Natural killer cell (primary cell): ENCODE measurements around the gene SP100. TPM values are rescaled to one million over a fixed set of nuclear protein-coding genes. Genes with fewer than 3 reads are reported as not detected.
A peak's percentile ranks its signal among the peaks of the same experiment; 100 is the strongest.

Experiments used
- ATAC-seq, 3 donors: fragments of 150-1000 bp in 2 of 3; fragments of 200-7000 bp in 1 of 3; cut with Tn5 transposase; 1 replicate in 1 of 3; 2 replicates in 2 of 3; pipeline ENCODE4 v1.10.0; 2021; ENCODE audit warnings: mild to moderate bottlenecking in 2 of 3, moderate library complexity in 2 of 3
- DNase-seq, 2 donors: peaks; one replicate each; pipeline versions ENCODE4 v3.0.0 to v3.0.0-alpha.2; 2013 to 2021; ENCODE audit warnings: mixed read lengths in 1 of 2
- H3K27ac ChIP-seq: one replicate; pipeline ENCODE4 v1.5.1; 2013; ENCODE audit warnings: mild to moderate bottlenecking, low read length
- H3K27me3 ChIP-seq: one replicate; pipeline ENCODE4 v1.6.1; 2013; ENCODE audit warnings: low read length; ENCODE audit not compliant: control insufficient read depth, insufficient read depth
- H3K36me3 ChIP-seq: one replicate; pipeline ENCODE4 v1.6.1; 2013; ENCODE audit warnings: low read length; ENCODE audit not compliant: control insufficient read depth, insufficient read depth
- H3K4me1 ChIP-seq: one replicate; pipeline ENCODE4 v1.6.1; 2013; ENCODE audit warnings: low read length; ENCODE audit not compliant: control insufficient read depth, insufficient read depth
- H3K4me3 ChIP-seq: one replicate; pipeline ENCODE4 v1.5.1; 2013; ENCODE audit warnings: low read length
- H3K9me3 ChIP-seq: one replicate; pipeline ENCODE4 v1.6.1; 2013; ENCODE audit warnings: low read length; ENCODE audit not compliant: control insufficient read depth, insufficient read depth
- H3K27ac Mint-ChIP-seq, 2 donors: one replicate each; pipeline ENCODE4 v1.8.0; 2022; ENCODE audit warnings: mild to moderate bottlenecking in 2 of 2, mixed read lengths in 2 of 2, moderate library complexity in 1 of 2
- H3K27me3 Mint-ChIP-seq, 2 donors: one replicate each; pipeline ENCODE4 v1.8.0; 2022; ENCODE audit warnings: low read depth in 2 of 2, mixed read lengths in 2 of 2
- H3K36me3 Mint-ChIP-seq: one replicate; pipeline ENCODE4 v1.8.0; 2022; ENCODE audit warnings: mixed read lengths
- H3K4me1 Mint-ChIP-seq, 2 donors: one replicate each; pipeline ENCODE4 v1.8.0; 2022; ENCODE audit warnings: mixed read lengths in 2 of 2
- H3K4me3 Mint-ChIP-seq: one replicate; pipeline ENCODE4 v1.8.0; 2022; ENCODE audit warnings: mild to moderate bottlenecking, moderate library complexity, mixed read lengths
- H3K9me3 Mint-ChIP-seq, 2 donors: one replicate each; pipeline ENCODE4 v1.8.0; 2022; ENCODE audit warnings: mixed read lengths in 2 of 2
- CTCF ChIP-seq: fragments of 200-600 bp; IDR thresholded peaks from one replicate; pipeline ENCODE4 v1.8.0; 2022; ENCODE audit warnings: antibody characterized with exemption
- WGBS: methylation state at CpG from one replicate; pipeline ENCODE4 v1.1.7; 2013; ENCODE audit warnings: missing lambda C conversion rate; ENCODE audit not compliant: insufficient coverage; 5-methylcytosine and 5-hydroxymethylcytosine counted together
- intact Hi-C: fragments of 100-400 bp; cut with micrococcal nuclease; formaldehyde crosslinking; loops from one replicate; pipeline ENCODE4 v1.14.2; 2022
- total RNA-seq, 4 donors: library from RNA; stranded (reverse); fragments of 120-200 nt in 1 of 4; gene quantifications; one replicate each; pipeline versions ENCODE4 v1.2.3 to v1.2.4, GENCODE V29; 2013 to 2022

SP100 gene
- total RNA-seq, 3 donors from 2014 or later (not counting 1 experiment from before 2014, with no cell fraction given) = 338 to 393 (median 363) TPM

- H3K4me1 Mint-ChIP-seq = peaks cover 62 to 71% of the 10 kb centered on the region in 2 donors
- DNase-seq (no peak), ATAC-seq (no peak)
- H3K27ac ChIP-seq = peak overlapping the region; percentile 81
- no peaks in the 10 kb centered on the region for H3K27me3 Mint-ChIP-seq
- H3K9me3 Mint-ChIP-seq = no peaks in the 10 kb centered on the region
- H3K36me3 ChIP-seq = peaks cover 88% of the 10 kb centered on the region
- no peaks in the 10 kb centered on the region for H3K9me3 ChIP-seq
- peaks cover 21% of the 10 kb centered on the region for H3K4me1 ChIP-seq
- no peak overlapping the region for H3K4me3 ChIP-seq
- WGBS = 82% methylated on average over 4 of the region's 6 CpGs
- H3K36me3 Mint-ChIP-seq = peaks cover 28% of the 10 kb centered on the region
- intact Hi-C loops = no loop called here
- no peak overlapping the region for H3K4me3 Mint-ChIP-seq
- H3K27ac Mint-ChIP-seq = peak overlapping the region; percentile 10 to 25
- TF ChIP-seq CTCF = no peak
- H3K27me3 ChIP-seq = no peaks in the 10 kb centered on the region
These were observed 34.0 kb downstream of the SP100 start for GRCh38 chr2:230449901-230450467.

GRCh38 chr2:230453006-230453405 lies 37.0 kb downstream of the SP100 start:
- Histone ChIP-seq H3K27me3 (no peaks in the 10 kb centered on the region), H3K9me3 (no peaks in the 10 kb centered on the region), H3K4me1 (peaks cover 21% of the 10 kb centered on the region), H3K27ac (no peak overlapping the region), H3K36me3 (peaks cover 80% of the 10 kb centered on the region), H3K4me3 (no peak overlapping the region)
- Mint-ChIP-seq H3K27me3 (no peaks in the 10 kb centered on the region), H3K36me3 (peaks cover 37% of the 10 kb centered on the region), H3K9me3 (peaks cover 5 to 6% of the 10 kb centered on the region in 2 donors), H3K4me3 (no peak overlapping the region), H3K27ac (peak overlapping the region; percentile 9 to 19), H3K4me1 (peaks cover 72 to 79% of the 10 kb centered on the region in 2 donors)
- no peak for DNase-seq
- intact Hi-C loops = no loop called here
- no peak for ATAC-seq
- WGBS = 73% methylated on average over 2 of the region's 2 CpGs
- no peak for TF ChIP-seq CTCF

GRCh38 chr2:230455005-230455684 lies 39.1 kb downstream of the SP100 start:
- peaks cover 77 to 85% of the 10 kb centered on the region in 2 donors for H3K4me1 Mint-ChIP-seq
- no peak for ATAC-seq
- no peak overlapping the region for H3K4me3 Mint-ChIP-seq
- H3K36me3 ChIP-seq = peaks cover 79% of the 10 kb centered on the region
- peaks cover 9% of the 10 kb centered on the region for H3K4me1 ChIP-seq
- H3K4me3 ChIP-seq = no peak overlapping the region
- no peak for TF ChIP-seq CTCF
- H3K27ac ChIP-seq = no peak overlapping the region
- H3K9me3 ChIP-seq = no peaks in the 10 kb centered on the region
- H3K27ac Mint-ChIP-seq = peak overlapping the region; percentile 0 to 7
- H3K27me3 ChIP-seq = no peaks in the 10 kb centered on the region
- H3K27me3 Mint-ChIP-seq = no peaks in the 10 kb centered on the region
- WGBS = 100% methylated on average over 2 of the region's 2 CpGs
- peaks cover 41% of the 10 kb centered on the region for H3K36me3 Mint-ChIP-seq
- H3K9me3 Mint-ChIP-seq = peaks cover 5 to 6% of the 10 kb centered on the region in 2 donors
- DNase-seq = no peak
- intact Hi-C loops = no loop called here
